Lung (tissue), 12 donors: ENCODE measurements around the gene TMEM19. TPM values are rescaled to one million over a fixed set of nuclear protein-coding genes. Genes with fewer than 3 reads are reported as not detected.

Experiments
- ATAC-seq: fragments of 200-7000 bp; cut with Tn5 transposase; one replicate; pipeline ENCODE4 v1.9.1; 2020; ENCODE audit warnings: moderate number of reproducible peaks; ENCODE audit not compliant: insufficient read depth, low FRiP score
- DNase-seq, 3 donors: peaks; one replicate each; pipeline ENCODE4 v3.0.0-alpha.2; 2013 to 2017
- H3K27ac ChIP-seq, 2 donors: one replicate each; pipeline ENCODE4 v1.5.1; 2013; ENCODE audit warnings: mild to moderate bottlenecking in 2 of 2, moderate library complexity in 2 of 2, control low read depth in 1 of 2, inconsistent platforms in 1 of 2, low read depth in 1 of 2, low read length in 1 of 2
- H3K27me3 ChIP-seq, 3 donors: one replicate each; pipeline ENCODE4 v1.5.1; 2013; ENCODE audit warnings: low read length in 2 of 3; ENCODE audit not compliant: control insufficient read depth in 3 of 3, insufficient read depth in 3 of 3
- H3K36me3 ChIP-seq, 4 donors: one replicate each; pipeline ENCODE4 v1.5.1; 2013; ENCODE audit warnings: low read length in 4 of 4, mild to moderate bottlenecking in 1 of 4, moderate library complexity in 1 of 4; ENCODE audit not compliant: control insufficient read depth in 4 of 4, insufficient read depth in 4 of 4
- H3K4me1 ChIP-seq, 5 donors: one replicate each; pipeline ENCODE4 v1.5.1; 2013; ENCODE audit warnings: low read length in 5 of 5, mild to moderate bottlenecking in 2 of 5, moderate library complexity in 1 of 5; ENCODE audit not compliant: control insufficient read depth in 5 of 5, insufficient read depth in 5 of 5
- H3K4me3 ChIP-seq: one replicate; pipeline ENCODE4 v1.5.1; 2013; ENCODE audit warnings: mild to moderate bottlenecking, control low read depth, moderate library complexity
- H3K9ac ChIP-seq, 2 donors: one replicate each; pipeline ENCODE4 v1.5.1; 2013; ENCODE audit warnings: low read length in 2 of 2, control low read depth in 1 of 2; ENCODE audit not compliant: insufficient read depth in 1 of 2
- H3K9me3 ChIP-seq, 4 donors: one replicate each; pipeline ENCODE4 v1.5.1; 2013; ENCODE audit warnings: low read length in 3 of 4, mild to moderate bottlenecking in 1 of 4, moderate library complexity in 1 of 4; ENCODE audit not compliant: control insufficient read depth in 4 of 4, insufficient read depth in 3 of 4
- CTCF ChIP-seq: IDR thresholded peaks from 2 replicates; pipeline ENCODE4 v1.5.1; 2012; ENCODE audit warnings: mild to moderate bottlenecking; ENCODE audit errors: control extremely low read depth, extremely low read depth
- WGBS, 2 donors: extraction: QIAGEN DNeasy Blood & Tissue Kit; methylation state at CpG; one replicate each; pipeline ENCODE4 v1.1.7; 2013; 5-methylcytosine and 5-hydroxymethylcytosine counted together
- polyA plus RNA-seq, 2 donors: library from polyadenylated mRNA; stranded (reverse); fragments of 200-250 nt; gene quantifications; one replicate each; pipeline ENCODE4 v1.2.1, GENCODE V29; 2013
- total RNA-seq, 2 donors: library from RNA; depleted of rRNA in 1 of 2; stranded (reverse); fragments of >200 nt in 1 of 2; gene quantifications; one replicate each; pipeline ENCODE4 v1.2.1, GENCODE V29; 2014 to 2021
- donor health status: control.
- donor health status: control.
- donor health status: Bipolar disorder and iron deficiency.
- donor health status: healthy.
- donor health status: DM: yes; HTN: yes; CAD: no.

The TMEM19 gene
- total and polyA plus RNA-seq, 4 donors = 8.9 to 25.2 (median 13.4) TPM

DNA sequence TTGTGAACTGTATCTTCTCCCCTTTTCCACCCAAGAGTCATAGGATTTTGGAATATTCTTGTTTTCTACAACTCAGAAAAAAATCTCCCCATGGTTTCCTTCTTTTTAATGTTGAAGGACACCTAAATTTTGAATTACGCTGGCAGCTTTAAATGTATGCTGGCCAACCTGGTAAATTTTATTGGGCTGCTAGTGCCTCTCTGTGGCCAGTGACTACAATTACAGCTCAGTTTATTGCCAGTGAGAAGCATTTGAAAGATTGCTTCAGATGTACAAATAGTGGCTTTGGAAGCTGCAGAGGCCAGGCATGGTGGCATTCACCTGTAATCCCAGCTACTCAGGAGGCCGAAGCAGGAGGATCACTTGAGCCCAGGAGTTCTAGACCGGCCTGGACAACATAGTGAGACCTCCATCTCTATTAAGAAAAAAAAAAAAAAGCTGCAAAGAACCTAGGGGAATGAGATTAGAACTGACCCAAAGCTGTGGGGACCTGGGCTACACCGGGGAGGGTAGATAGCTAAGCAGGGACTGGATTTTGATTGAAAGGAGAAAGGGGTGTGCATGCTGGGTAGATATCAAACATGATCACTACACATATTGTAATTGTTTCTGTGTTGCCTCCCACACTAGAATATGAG lies 61.2 kb downstream of the TMEM19 start:
- peak; percentile 46 to 76 (median 66) for DNase-seq
- peak; percentile 77 for TF ChIP-seq CTCF
- 40 to 42% methylated on average over 4 of the region's 4 CpGs for WGBS, 2 donors
- Histone ChIP-seq H3K9ac (no peak overlapping the region), H3K36me3 (no peaks in the 10 kb centered on the region), H3K27ac (no peak overlapping the region), H3K4me3 (no peak overlapping the region), H3K9me3 (no peaks in the 10 kb centered on the region), H3K27me3 (peaks cover 0 to 19% (median 3%) of the 10 kb centered on the region in 3 donors), H3K4me1 (no peaks in the 10 kb centered on the region)
- ATAC-seq = peak; percentile 86

DNA sequence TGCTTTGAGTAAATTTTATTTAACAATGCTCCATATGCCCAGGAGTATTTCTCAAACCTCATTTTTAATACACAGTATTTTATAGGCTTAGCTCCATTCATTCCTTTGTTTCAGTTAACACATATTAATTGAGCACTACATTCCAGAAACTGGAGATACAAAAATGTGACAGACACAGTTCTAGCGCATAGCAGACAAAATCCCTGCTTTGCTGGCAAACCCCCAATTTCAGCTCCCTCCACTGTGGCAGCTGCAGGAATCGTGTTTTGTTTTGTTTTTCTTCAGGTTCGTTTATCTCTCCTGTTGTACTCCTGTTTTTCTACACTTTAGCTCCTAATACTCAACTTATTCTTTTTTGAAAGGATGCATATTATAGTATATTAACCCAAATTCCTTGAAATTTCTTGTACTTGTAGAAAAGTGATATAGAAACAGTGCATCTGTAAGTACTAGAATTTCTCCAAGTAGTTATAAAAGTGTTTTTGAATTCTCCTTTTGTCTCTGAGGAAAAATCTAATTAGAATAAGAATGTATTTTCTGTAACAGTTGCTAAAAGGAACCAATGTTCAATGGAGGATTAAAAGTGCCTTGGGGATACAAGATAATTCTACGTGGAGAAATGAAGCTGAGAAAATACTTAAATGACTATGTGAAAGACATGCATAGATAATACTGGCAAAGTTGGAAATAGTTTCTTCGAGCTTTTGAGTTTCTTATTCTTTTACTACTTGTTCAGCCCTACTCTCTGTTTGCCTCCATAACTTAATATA lies 62.4 kb downstream of the TMEM19 start:
- 63 to 74% methylated on average over 5 of the region's 5 CpGs for WGBS, 2 donors
- no peak for ATAC-seq
- H3K9ac ChIP-seq = no peak overlapping the region

GRCh38 chr12:71749666-71750065 lies 63.8 kb downstream of the TMEM19 start:
- Histone ChIP-seq H3K36me3 (no peaks in the 10 kb centered on the region), H3K4me1 (peaks cover 0 to 5% (median 0%) of the 10 kb centered on the region in 5 donors), H3K27ac (no peak overlapping the region), H3K27me3 (peaks cover 0 to 19% (median 3%) of the 10 kb centered on the region in 3 donors), H3K4me3 (no peak overlapping the region), H3K9me3 (no peaks in the 10 kb centered on the region), H3K9ac (no peak overlapping the region)
- TF ChIP-seq CTCF = no peak
- 75 to 86% methylated on average over 1 of the region's 1 CpG for WGBS, 2 donors
- no peak for ATAC-seq
- no peak for DNase-seq

More for the DNA sequence above, 62.4 kb downstream of the TMEM19 start:
- Histone ChIP-seq H3K36me3 (no peaks in the 10 kb centered on the region), H3K27ac (no peak overlapping the region), H3K9me3 (no peaks in the 10 kb centered on the region), H3K4me1 (no peaks in the 10 kb centered on the region), H3K27me3 (peaks cover 0 to 19% (median 3%) of the 10 kb centered on the region in 3 donors), H3K4me3 (no peak overlapping the region)
- DNase-seq = peak in 1 of 3 donors; percentile 41
- TF ChIP-seq CTCF = no peak
